Nephron (organoid): ENCODE measurements around the gene UGT1A9.

Experiments
- H3K27ac Mint-ChIP-seq, 3 experiments: 2 replicates each; pipeline ENCODE4 v1.8.0; 2020; ENCODE audit warnings: mixed read lengths in 3 of 3, mild to moderate bottlenecking in 2 of 3, moderate library complexity in 1 of 3
- H3K27me3 Mint-ChIP-seq: 2 replicates; pipeline ENCODE4 v1.8.0; 2021; ENCODE audit warnings: low read depth, mild to moderate bottlenecking, moderate library complexity, mixed read lengths
- H3K36me3 Mint-ChIP-seq: 2 replicates; pipeline ENCODE4 v1.8.0; 2020; ENCODE audit warnings: low read depth, mixed read lengths
- H3K4me1 Mint-ChIP-seq: 2 replicates; pipeline ENCODE4 v1.8.0; 2020; ENCODE audit warnings: mixed read lengths
- H3K4me3 Mint-ChIP-seq, 3 experiments: 2 replicates each; pipeline ENCODE4 v1.8.0; 2020; ENCODE audit warnings: mild to moderate bottlenecking in 3 of 3, mixed read lengths in 3 of 3, moderate library complexity in 2 of 3
- H3K9me3 Mint-ChIP-seq: 2 replicates; pipeline ENCODE4 v1.8.0; 2020; ENCODE audit warnings: mixed read lengths
- TF ChIP-seq, protein P1 (sequence below), 3 experiments: fragments of 200-600 bp; sonication (generic); IDR thresholded peaks; one replicate each; pipeline ENCODE4 v1.5.0; 2021; ENCODE audit warnings: antibody characterized with exemption in 3 of 3; ENCODE audit not compliant: unreplicated experiment in 3 of 3

UGT1A9 gene

DNA sequence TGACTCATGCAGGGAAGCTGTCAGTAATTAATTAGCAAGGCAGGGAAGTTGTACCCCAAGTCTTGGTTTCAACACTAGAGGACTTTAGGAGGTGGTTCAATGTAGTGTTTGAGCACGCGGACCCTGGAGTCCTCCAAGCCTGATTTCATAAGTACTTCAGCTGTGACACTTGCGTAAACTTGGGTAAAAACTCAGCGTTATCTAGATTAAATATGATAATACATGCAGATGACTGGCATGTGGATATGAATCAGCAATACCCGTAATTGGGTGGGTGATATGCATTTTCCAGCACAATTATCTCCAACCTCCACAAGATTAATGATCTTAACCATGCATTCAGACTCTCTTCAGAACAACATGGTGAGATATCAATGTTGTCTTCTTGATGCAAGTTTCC is 15.2 kb downstream of the UGT1A9 start:
- H3K4me1 Mint-ChIP-seq, result no peaks in the 10 kb centered on the region
- TF ChIP-seq, protein P1, sequence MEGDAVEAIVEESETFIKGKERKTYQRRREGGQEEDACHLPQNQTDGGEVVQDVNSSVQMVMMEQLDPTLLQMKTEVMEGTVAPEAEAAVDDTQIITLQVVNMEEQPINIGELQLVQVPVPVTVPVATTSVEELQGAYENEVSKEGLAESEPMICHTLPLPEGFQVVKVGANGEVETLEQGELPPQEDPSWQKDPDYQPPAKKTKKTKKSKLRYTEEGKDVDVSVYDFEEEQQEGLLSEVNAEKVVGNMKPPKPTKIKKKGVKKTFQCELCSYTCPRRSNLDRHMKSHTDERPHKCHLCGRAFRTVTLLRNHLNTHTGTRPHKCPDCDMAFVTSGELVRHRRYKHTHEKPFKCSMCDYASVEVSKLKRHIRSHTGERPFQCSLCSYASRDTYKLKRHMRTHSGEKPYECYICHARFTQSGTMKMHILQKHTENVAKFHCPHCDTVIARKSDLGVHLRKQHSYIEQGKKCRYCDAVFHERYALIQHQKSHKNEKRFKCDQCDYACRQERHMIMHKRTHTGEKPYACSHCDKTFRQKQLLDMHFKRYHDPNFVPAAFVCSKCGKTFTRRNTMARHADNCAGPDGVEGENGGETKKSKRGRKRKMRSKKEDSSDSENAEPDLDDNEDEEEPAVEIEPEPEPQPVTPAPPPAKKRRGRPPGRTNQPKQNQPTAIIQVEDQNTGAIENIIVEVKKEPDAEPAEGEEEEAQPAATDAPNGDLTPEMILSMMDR (IDR thresholded peaks at IDR 0.05; ENCODE audit: unreplicated experiment in 3 of 3), result no peak
- H3K27ac Mint-ChIP-seq, result no peak overlapping the region
- no peaks in the 10 kb centered on the region for H3K36me3 Mint-ChIP-seq
- H3K9me3 Mint-ChIP-seq, result no peaks in the 10 kb centered on the region
- H3K4me3 Mint-ChIP-seq, result no peak overlapping the region
- peaks cover 5% of the 10 kb centered on the region for H3K27me3 Mint-ChIP-seq

DNA sequence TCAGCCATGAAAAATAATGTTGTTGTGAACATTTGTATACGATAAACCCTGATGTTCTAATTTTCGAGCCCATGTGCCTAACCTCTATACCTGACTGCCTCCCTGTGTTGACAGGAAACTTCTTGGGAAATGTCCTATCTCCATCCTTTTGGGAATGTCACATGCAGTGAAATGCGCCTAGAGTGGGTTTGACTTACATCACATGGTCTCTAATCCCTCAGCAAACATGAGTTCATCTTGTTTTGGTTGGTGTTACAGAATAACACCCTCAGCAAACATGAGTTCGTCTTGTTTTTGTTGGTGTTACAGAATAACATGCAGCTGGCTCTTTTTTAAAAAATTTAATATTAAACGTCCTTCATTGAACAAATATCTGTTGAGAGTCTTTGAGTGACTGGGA is 16.6 kb downstream of the UGT1A9 start:
- H3K4me1 Mint-ChIP-seq, result no peaks in the 10 kb centered on the region
- no peak overlapping the region for H3K4me3 Mint-ChIP-seq
- no peaks in the 10 kb centered on the region for H3K9me3 Mint-ChIP-seq
- TF ChIP-seq, protein P1 (IDR thresholded peaks at IDR 0.05; ENCODE audit: unreplicated experiment in 3 of 3), result no peak
- H3K27ac Mint-ChIP-seq, result no peak overlapping the region
- no peaks in the 10 kb centered on the region for H3K36me3 Mint-ChIP-seq
- peaks cover 5% of the 10 kb centered on the region for H3K27me3 Mint-ChIP-seq

DNA sequence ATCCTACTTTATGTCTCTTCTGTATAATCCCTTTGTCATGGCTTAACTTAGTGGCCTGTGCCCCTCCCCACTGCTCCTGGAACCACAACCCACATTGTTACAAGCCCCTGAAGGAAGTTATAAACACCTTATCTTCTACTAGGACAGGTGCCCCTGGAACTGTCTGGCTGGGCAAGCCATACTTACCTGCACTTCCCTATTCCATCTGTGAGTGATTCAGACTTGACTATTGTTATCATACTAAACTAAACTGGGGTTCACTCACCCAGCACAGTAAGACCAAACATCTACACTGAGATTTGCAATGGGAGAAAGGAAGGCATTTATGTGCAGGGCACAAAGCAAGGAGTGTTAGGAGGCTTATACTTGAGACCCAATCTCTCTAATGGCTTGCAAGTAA is 17.3 kb downstream of the UGT1A9 start:
- no peaks in the 10 kb centered on the region for H3K9me3 Mint-ChIP-seq
- no peaks in the 10 kb centered on the region for H3K4me1 Mint-ChIP-seq
- H3K36me3 Mint-ChIP-seq, result no peaks in the 10 kb centered on the region
- H3K4me3 Mint-ChIP-seq, result no peak overlapping the region
- TF ChIP-seq, protein P1 (IDR thresholded peaks at IDR 0.05; ENCODE audit: unreplicated experiment in 3 of 3), result no peak
- H3K27me3 Mint-ChIP-seq, result peaks cover 5% of the 10 kb centered on the region
- no peak overlapping the region for H3K27ac Mint-ChIP-seq

DNA sequence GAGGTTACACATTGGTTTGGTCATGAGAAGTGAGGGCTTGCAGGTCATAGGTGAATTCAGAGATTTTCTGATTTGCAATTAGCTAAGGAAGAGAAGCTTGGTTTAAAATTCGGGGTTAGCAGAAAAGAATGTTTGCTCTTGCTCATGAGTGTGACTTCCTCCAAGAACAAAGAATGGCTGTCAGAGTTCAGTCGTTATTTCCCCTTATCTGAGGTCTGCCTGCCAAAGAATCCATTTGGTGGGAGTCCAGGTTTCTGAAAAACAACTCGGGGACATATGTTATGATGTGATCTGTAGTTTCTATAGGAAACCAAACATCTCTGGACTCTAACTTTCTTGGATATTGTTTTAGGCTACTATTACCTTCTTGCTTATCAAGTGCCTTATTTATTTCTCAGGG is 17.8 kb downstream of the UGT1A9 start:
- Mint-ChIP-seq H3K27me3 (peaks cover 5% of the 10 kb centered on the region), H3K36me3 (no peaks in the 10 kb centered on the region), H3K9me3 (no peaks in the 10 kb centered on the region), H3K27ac (no peak overlapping the region), H3K4me1 (no peaks in the 10 kb centered on the region), H3K4me3 (no peak overlapping the region)
- TF ChIP-seq, protein P1 (IDR thresholded peaks at IDR 0.05; ENCODE audit: unreplicated experiment in 3 of 3), result no peak

DNA sequence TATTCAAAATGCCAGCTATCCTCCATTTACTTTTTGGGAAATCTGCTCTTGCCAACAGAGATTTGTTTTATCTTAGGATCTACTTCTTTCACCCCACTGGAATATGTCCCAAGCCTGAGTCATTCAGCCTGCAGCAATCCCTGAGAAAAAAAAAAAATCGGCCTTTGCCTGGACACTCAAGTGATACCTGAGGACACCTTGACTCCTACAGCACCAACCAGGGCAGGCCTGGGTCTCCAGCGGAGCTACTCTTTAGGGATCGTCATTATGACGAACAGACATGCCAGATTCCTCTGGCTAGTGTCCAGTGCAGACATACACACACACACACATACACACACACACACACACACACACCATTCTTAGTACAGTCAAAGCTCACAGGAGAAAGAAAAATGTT is 18.7 kb downstream of the UGT1A9 start:
- TF ChIP-seq, protein P1 (IDR thresholded peaks at IDR 0.05; ENCODE audit: unreplicated experiment in 3 of 3), result no peak
- Mint-ChIP-seq H3K36me3 (no peaks in the 10 kb centered on the region), H3K27ac (no peak overlapping the region), H3K4me3 (no peak overlapping the region), H3K27me3 (peaks cover 5% of the 10 kb centered on the region), H3K9me3 (no peaks in the 10 kb centered on the region), H3K4me1 (no peaks in the 10 kb centered on the region)
